Esophagus muscularis mucosa (tissue), 3 donors: ENCODE data around the gene NEURL1B.

ENCODE experiments used
- EP300 ChIP-seq: sonication (generic); formaldehyde crosslinking; IDR thresholded peaks from one replicate; pipeline ENCODE4 v1.6.1; 2017; ENCODE audit warnings: antibody characterized with exemption
- TF ChIP-seq, protein P1 (sequence below), 3 experiments: fragments of 200-600 bp in 2 of 3; fragments of 450-650 bp in 1 of 3; sonication (generic) in 2 of 3; IDR thresholded peaks; one replicate each; pipeline ENCODE4 v1.5.1; 2017 to 2019; ENCODE audit warnings: antibody characterized with exemption in 3 of 3, mild to moderate bottlenecking in 2 of 3, moderate library complexity in 1 of 3

DNA sequence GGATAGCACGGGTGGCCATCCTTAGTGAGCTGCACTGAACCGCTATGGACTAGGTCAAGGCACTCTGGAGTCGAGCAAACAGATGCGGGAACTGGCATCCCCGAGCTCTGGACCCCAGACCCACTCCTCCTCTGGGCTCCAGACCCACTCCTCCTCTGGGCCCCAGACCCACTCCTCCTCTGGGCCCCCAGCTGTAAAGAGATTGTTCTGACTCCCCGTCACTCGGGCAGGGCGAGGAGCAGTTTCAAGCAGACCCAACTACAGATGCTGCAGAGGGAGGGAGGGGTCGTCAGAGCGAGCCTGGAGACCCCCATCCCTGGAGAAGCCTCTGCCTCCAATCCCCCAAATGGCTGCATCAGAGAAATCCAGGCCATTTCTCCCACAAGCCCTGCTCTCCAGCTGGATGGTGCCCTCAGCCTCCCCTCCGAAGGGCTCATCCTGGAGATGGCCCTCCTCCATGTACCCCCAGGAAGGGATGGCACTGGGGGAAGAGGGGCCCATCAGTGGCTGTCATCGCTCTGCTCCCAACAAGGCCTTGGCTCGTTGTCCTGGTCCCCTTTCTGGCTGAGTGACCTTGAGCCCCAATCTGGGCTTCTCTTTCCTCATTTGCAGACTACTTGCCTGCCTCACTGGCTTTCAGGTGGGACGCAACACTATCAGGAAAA is 91.3 kb downstream of the NEURL1B start:
- TF ChIP-seq, protein P1, sequence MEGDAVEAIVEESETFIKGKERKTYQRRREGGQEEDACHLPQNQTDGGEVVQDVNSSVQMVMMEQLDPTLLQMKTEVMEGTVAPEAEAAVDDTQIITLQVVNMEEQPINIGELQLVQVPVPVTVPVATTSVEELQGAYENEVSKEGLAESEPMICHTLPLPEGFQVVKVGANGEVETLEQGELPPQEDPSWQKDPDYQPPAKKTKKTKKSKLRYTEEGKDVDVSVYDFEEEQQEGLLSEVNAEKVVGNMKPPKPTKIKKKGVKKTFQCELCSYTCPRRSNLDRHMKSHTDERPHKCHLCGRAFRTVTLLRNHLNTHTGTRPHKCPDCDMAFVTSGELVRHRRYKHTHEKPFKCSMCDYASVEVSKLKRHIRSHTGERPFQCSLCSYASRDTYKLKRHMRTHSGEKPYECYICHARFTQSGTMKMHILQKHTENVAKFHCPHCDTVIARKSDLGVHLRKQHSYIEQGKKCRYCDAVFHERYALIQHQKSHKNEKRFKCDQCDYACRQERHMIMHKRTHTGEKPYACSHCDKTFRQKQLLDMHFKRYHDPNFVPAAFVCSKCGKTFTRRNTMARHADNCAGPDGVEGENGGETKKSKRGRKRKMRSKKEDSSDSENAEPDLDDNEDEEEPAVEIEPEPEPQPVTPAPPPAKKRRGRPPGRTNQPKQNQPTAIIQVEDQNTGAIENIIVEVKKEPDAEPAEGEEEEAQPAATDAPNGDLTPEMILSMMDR (IDR thresholded peaks at IDR 0.05): no peak
- no peak for TF ChIP-seq EP300
